Trophoblast cell (in vitro differentiated cells and primary cell): ENCODE measurements around the gene TMEM255B.

Source experiments
- DNase-seq, 2 donors: peaks; one replicate each; pipeline ENCODE4 v3.0.0-alpha.2; 2016
- H2AFZ ChIP-seq: 2 replicates; pipeline ENCODE4 v1.6.1; 2013; ENCODE audit warnings: low read length, moderate library complexity, mild to moderate bottlenecking; ENCODE audit not compliant: insufficient read depth, poor library complexity
- H2AK5ac ChIP-seq: 2 replicates; pipeline ENCODE4 v1.6.1; 2013; ENCODE audit warnings: mild to moderate bottlenecking, low read length
- H2BK120ac ChIP-seq: 2 replicates; pipeline ENCODE4 v1.6.1; 2013; ENCODE audit warnings: low read length, mild to moderate bottlenecking, moderate library complexity; ENCODE audit not compliant: insufficient read depth, poor library complexity
- H2BK12ac ChIP-seq: 2 replicates; pipeline ENCODE4 v1.6.1; 2013; ENCODE audit warnings: mild to moderate bottlenecking, low read length, moderate library complexity
- H2BK5ac ChIP-seq: 2 replicates; pipeline ENCODE4 v1.6.1; 2013; ENCODE audit warnings: low read length, low read depth, moderate library complexity, mild to moderate bottlenecking; ENCODE audit not compliant: poor library complexity
- H3K14ac ChIP-seq: 2 replicates; pipeline ENCODE4 v1.6.1; 2013; ENCODE audit warnings: mild to moderate bottlenecking, low read length
- H3K18ac ChIP-seq: 2 replicates; pipeline ENCODE4 v1.6.1; 2013; ENCODE audit warnings: mild to moderate bottlenecking, low read length
- H3K23ac ChIP-seq: 2 replicates; pipeline ENCODE4 v1.6.1; 2013; ENCODE audit warnings: low read length
- H3K27ac ChIP-seq: 2 replicates; pipeline ENCODE4 v1.5.1; 2013; ENCODE audit warnings: low read depth, mild to moderate bottlenecking, inconsistent platforms, low read length, moderate library complexity
- H3K27me3 ChIP-seq: 2 replicates; pipeline ENCODE4 v1.6.1; 2013; ENCODE audit warnings: inconsistent platforms, mild to moderate bottlenecking, low read length, moderate library complexity; ENCODE audit not compliant: insufficient read depth
- H3K36me3 ChIP-seq, 2 experiments: 1 replicate in 1 of 2; 2 replicates in 1 of 2; pipeline ENCODE4 v1.6.1; 2013; ENCODE audit warnings: low read length in 2 of 2, mild to moderate bottlenecking in 2 of 2, moderate library complexity in 1 of 2; ENCODE audit not compliant: insufficient read depth in 2 of 2, control insufficient read depth in 1 of 2
- H3K4ac ChIP-seq: 2 replicates; pipeline ENCODE4 v1.6.1; 2013; ENCODE audit warnings: low read depth, mild to moderate bottlenecking, low read length, moderate library complexity
- H3K4me1 ChIP-seq, 2 experiments: 1 replicate in 1 of 2; 2 replicates in 1 of 2; pipeline ENCODE4 v1.6.1; 2013; ENCODE audit warnings: low read length in 2 of 2, mild to moderate bottlenecking in 2 of 2, moderate library complexity in 1 of 2; ENCODE audit not compliant: insufficient read depth in 2 of 2, control insufficient read depth in 1 of 2
- H3K4me2 ChIP-seq: 2 replicates; pipeline ENCODE4 v1.6.1; 2013; ENCODE audit warnings: inconsistent platforms, mild to moderate bottlenecking, low read length, moderate library complexity
- H3K4me3 ChIP-seq: 2 replicates; pipeline ENCODE4 v1.5.1; 2013; ENCODE audit warnings: mild to moderate bottlenecking, low read depth, low read length, inconsistent platforms
- H3K79me1 ChIP-seq: one replicate; pipeline ENCODE4 v1.6.1; 2013; ENCODE audit warnings: low read length
- H3K79me2 ChIP-seq: 2 replicates; pipeline ENCODE4 v1.6.1; 2013; ENCODE audit warnings: low read length, mild to moderate bottlenecking; ENCODE audit not compliant: control insufficient read depth, insufficient read depth, poor library complexity
- H3K9ac ChIP-seq: 2 replicates; pipeline ENCODE4 v1.6.1; 2013; ENCODE audit warnings: mild to moderate bottlenecking, low read length
- H3K9me3 ChIP-seq: 2 replicates; pipeline ENCODE4 v1.6.1; 2013; ENCODE audit warnings: low read depth, mild to moderate bottlenecking, control low read depth, inconsistent platforms, low read length; ENCODE audit not compliant: insufficient read depth
- H4K12ac ChIP-seq: 2 replicates; pipeline ENCODE4 v1.6.1; 2013; ENCODE audit warnings: low read depth, mild to moderate bottlenecking, low read length, moderate library complexity
- H4K8ac ChIP-seq: 2 replicates; pipeline ENCODE4 v1.6.1; 2013; ENCODE audit warnings: low read depth, mild to moderate bottlenecking, low read length, moderate library complexity
- H4K91ac ChIP-seq: one replicate; pipeline ENCODE4 v1.6.1; 2013; ENCODE audit warnings: low read depth, mild to moderate bottlenecking, low read length, moderate library complexity
- WGBS: extraction: QIAGEN DNeasy Blood & Tissue Kit; methylation state at CpG from one replicate; pipeline ENCODE4 v1.1.7; 2013; ENCODE audit warnings: missing lambda C conversion rate; ENCODE audit not compliant: insufficient read length, insufficient coverage; ENCODE audit errors: extremely low coverage; 5-methylcytosine and 5-hydroxymethylcytosine counted together

TMEM255B gene

GRCh38 chr13:113845055-113845454 lies 86.0 kb downstream of the TMEM255B start:
- no peak overlapping the region for H3K27ac ChIP-seq
- no peak overlapping the region for H4K8ac ChIP-seq
- no peak overlapping the region for H2AFZ ChIP-seq
- no peaks in the 10 kb centered on the region for H3K79me2 ChIP-seq
- WGBS: no CpG with 5 or more reads among the region's 13 CpGs
- no peak overlapping the region for H4K12ac ChIP-seq
- no peak overlapping the region for H4K91ac ChIP-seq
- no peaks in the 10 kb centered on the region for H3K9me3 ChIP-seq
- H3K23ac ChIP-seq: no peak overlapping the region
- H2BK120ac ChIP-seq: no peak overlapping the region
- no peak overlapping the region for H3K18ac ChIP-seq
- no peak overlapping the region for H3K4ac ChIP-seq
- no peak overlapping the region for H2AK5ac ChIP-seq
- H2BK5ac ChIP-seq: no peak overlapping the region
- H3K4me2 ChIP-seq: no peak overlapping the region
- H2BK12ac ChIP-seq: no peak overlapping the region
- no peaks in the 10 kb centered on the region for H3K27me3 ChIP-seq
- H3K14ac ChIP-seq: no peak overlapping the region
- no peak overlapping the region for H3K9ac ChIP-seq
- no peak for DNase-seq
- H3K4me1 ChIP-seq: peaks cover 18% of the 10 kb centered on the region in 2 experiments
- H3K4me3 ChIP-seq: no peak overlapping the region
- peaks cover 8% of the 10 kb centered on the region for H3K79me1 ChIP-seq
- peaks cover 0 to 4% of the 10 kb centered on the region in 2 experiments for H3K36me3 ChIP-seq

DNA sequence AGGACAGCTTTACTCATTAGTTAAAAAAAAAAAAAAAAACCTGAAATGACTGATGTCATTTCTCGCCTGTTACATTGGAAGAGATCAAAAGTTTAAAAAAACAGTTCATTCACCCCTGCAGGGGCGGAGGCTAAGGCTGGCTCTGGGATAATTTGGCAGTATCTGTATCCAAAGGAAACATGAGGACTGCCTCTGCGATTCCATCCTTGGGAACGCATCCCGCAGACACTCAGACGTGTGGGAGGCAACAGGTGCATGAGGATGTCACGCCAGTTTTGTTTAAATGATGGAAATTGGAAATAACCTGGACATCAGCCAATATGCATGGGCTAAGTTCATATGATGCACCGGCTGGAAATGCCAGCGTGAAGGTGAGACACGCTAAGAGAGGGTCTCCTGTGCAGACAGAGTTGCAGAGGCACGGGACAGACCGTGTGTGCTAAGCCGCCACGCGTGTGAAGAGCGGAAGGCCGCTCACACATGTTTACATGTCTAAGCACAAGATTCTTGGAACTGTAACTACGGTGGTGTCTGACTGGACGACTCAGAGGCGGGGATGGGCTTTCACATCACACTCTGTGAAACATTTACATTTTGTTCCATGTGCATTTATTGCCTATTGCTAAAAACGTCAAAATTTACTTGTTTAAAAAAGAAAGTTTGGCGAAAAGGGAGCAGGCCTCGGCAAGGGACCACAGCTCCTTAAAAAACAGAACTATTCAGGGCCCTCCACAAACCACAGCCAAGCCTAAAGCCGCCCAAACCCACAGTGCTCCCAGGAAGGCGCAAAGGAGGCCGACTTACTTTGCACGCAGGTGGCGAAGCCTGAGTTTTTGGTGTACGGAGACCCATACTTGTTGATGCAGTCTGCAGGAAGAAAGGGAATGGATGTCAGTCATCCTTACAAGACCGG lies 87.0 kb downstream of the TMEM255B start:
- Histone ChIP-seq H4K91ac (no peak overlapping the region), H2BK12ac (no peak overlapping the region), H3K9me3 (no peaks in the 10 kb centered on the region), H2AFZ (no peak overlapping the region), H4K8ac (no peak overlapping the region), H4K12ac (no peak overlapping the region), H2BK120ac (no peak overlapping the region), H3K4ac (no peak overlapping the region), H3K79me1 (peaks cover 7% of the 10 kb centered on the region), H3K23ac (no peak overlapping the region), H3K4me3 (no peak overlapping the region), H2AK5ac (no peak overlapping the region), H3K36me3 (peaks cover 0 to 4% of the 10 kb centered on the region in 2 experiments), H3K27ac (no peak overlapping the region), H3K79me2 (no peaks in the 10 kb centered on the region), H3K14ac (no peak overlapping the region), H2BK5ac (no peak overlapping the region), H3K4me2 (no peak overlapping the region), H3K4me1 (peaks cover 13 to 15% of the 10 kb centered on the region in 2 experiments), H3K9ac (no peak overlapping the region), H3K27me3 (no peaks in the 10 kb centered on the region), H3K18ac (no peak overlapping the region)
- no peak for DNase-seq
- WGBS: no CpG with 5 or more reads among the region's 30 CpGs

GRCh38 chr13:113846636-113847318 lies 87.8 kb downstream of the TMEM255B start:
- Histone ChIP-seq H3K79me1 (peaks cover 7% of the 10 kb centered on the region), H3K36me3 (peaks cover 0 to 4% of the 10 kb centered on the region in 2 experiments), H3K27ac (no peak overlapping the region), H2AK5ac (no peak overlapping the region), H2BK12ac (no peak overlapping the region), H4K8ac (no peak overlapping the region), H3K27me3 (no peaks in the 10 kb centered on the region), H3K18ac (no peak overlapping the region), H3K4me1 (peaks cover 13 to 15% of the 10 kb centered on the region in 2 experiments), H4K91ac (no peak overlapping the region), H2AFZ (no peak overlapping the region), H3K79me2 (no peaks in the 10 kb centered on the region), H3K14ac (no peak overlapping the region), H3K9ac (no peak overlapping the region), H4K12ac (no peak overlapping the region), H3K9me3 (no peaks in the 10 kb centered on the region), H3K23ac (no peak overlapping the region), H3K4me2 (no peak overlapping the region), H3K4ac (no peak overlapping the region), H3K4me3 (no peak overlapping the region), H2BK5ac (no peak overlapping the region), H2BK120ac (no peak overlapping the region)
- no peak for DNase-seq
- WGBS: no CpG with 5 or more reads among the region's 28 CpGs

DNA sequence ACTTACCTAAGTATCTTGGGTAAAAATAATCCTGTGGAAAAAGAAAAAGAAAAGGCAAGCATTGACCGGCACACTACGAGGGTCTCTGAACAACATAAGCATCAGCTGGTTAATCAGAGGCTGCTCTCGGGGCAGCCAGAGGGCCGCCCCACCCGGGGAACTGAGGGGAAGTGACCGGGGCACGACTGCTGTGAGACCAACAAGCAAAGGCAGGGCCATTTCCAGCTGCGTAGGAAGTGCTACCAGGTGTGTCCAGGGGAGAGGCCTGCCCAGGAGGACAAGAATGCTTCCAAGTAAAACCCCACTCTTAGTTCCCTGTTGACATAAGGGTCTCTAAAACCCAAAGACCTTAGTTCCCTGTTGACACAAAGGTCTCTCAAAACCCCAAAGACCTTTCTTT lies 89.0 kb downstream of the TMEM255B start:
- no peak overlapping the region for H3K14ac ChIP-seq
- no peak overlapping the region for H3K4me3 ChIP-seq
- no peak overlapping the region for H4K91ac ChIP-seq
- peaks cover 7% of the 10 kb centered on the region for H3K79me1 ChIP-seq
- no peak for DNase-seq
- no peak overlapping the region for H4K12ac ChIP-seq
- H3K9ac ChIP-seq: no peak overlapping the region
- H3K4me1 ChIP-seq: peaks cover 8% of the 10 kb centered on the region in 2 experiments
- H3K79me2 ChIP-seq: no peaks in the 10 kb centered on the region
- no CpG with 5 or more reads among the region's 8 CpGs for WGBS
- no peak overlapping the region for H3K23ac ChIP-seq
- H2BK5ac ChIP-seq: no peak overlapping the region
- no peaks in the 10 kb centered on the region for H3K9me3 ChIP-seq
- H3K27ac ChIP-seq: no peak overlapping the region
- H2AK5ac ChIP-seq: no peak overlapping the region
- H3K27me3 ChIP-seq: no peaks in the 10 kb centered on the region
- H2BK12ac ChIP-seq: no peak overlapping the region
- no peak overlapping the region for H3K4ac ChIP-seq
- no peak overlapping the region for H2AFZ ChIP-seq
- H3K18ac ChIP-seq: no peak overlapping the region
- H3K36me3 ChIP-seq: peaks cover 0 to 4% of the 10 kb centered on the region in 2 experiments
- H4K8ac ChIP-seq: no peak overlapping the region
- no peak overlapping the region for H2BK120ac ChIP-seq
- H3K4me2 ChIP-seq: no peak overlapping the region
